Keratinocyte (primary cell): Measurements from ENCODE around the gene MYOD1. TPM values are rescaled to one million over a fixed set of nuclear protein-coding genes. Genes with fewer than 3 reads are reported as not detected.

Experiments used
- DNase-seq: peaks from one replicate; pipeline ENCODE4 v3.0.0-alpha.2; 2011; ENCODE audit warnings: low read depth, missing footprints, low spot score
- FAIRE-seq: peaks from 2 replicates; lab custom pipeline; 2011; peaks lifted over from hg19 to GRCh38; lab: Jason Lieb, UNC
- H2AFZ ChIP-seq: 2 replicates; pipeline ENCODE4 v1.6.0; 2012; ENCODE audit warnings: low read length, control low read depth, inconsistent platforms; ENCODE audit not compliant: control insufficient read depth
- H3K27ac ChIP-seq: 2 replicates; pipeline ENCODE4 v1.5.1; 2011; ENCODE audit warnings: low read length; ENCODE audit not compliant: control insufficient read depth, insufficient read depth
- H3K27me3 ChIP-seq: 3 replicates; pipeline ENCODE4 v1.6.0; 2011; ENCODE audit warnings: low read length; ENCODE audit not compliant: control insufficient read depth, insufficient read depth; ENCODE audit errors: extremely low read depth
- H3K36me3 ChIP-seq, 2 experiments: 2 replicates in 1 of 2; 3 replicates in 1 of 2; pipeline ENCODE4 v1.5.1; 2011; ENCODE audit warnings: low read length in 2 of 2, mild to moderate bottlenecking in 1 of 2; ENCODE audit not compliant: control insufficient read depth in 2 of 2, insufficient read depth in 2 of 2; ENCODE audit errors: extremely low read depth in 1 of 2
- H3K4me1 ChIP-seq: 3 replicates; pipeline ENCODE4 v1.5.1; 2011; ENCODE audit warnings: low read length; ENCODE audit not compliant: control insufficient read depth, insufficient read depth; ENCODE audit errors: extremely low read depth
- H3K4me2 ChIP-seq: 3 replicates; pipeline ENCODE4 v1.6.0; 2011; ENCODE audit warnings: low read depth, low read length; ENCODE audit not compliant: control insufficient read depth, insufficient read depth; ENCODE audit errors: extremely low read depth
- H3K4me3 ChIP-seq, 3 experiments: fragments of 200-600 bp in 1 of 3; sonication (generic) in 1 of 3; 2 replicates in 2 of 3; 3 replicates in 1 of 3; pipeline ENCODE4 v1.5.1; 2011 to 2016; ENCODE audit warnings: low read length in 3 of 3, mild to moderate bottlenecking in 3 of 3, control low read depth in 2 of 3, inconsistent platforms in 1 of 3, low read depth in 1 of 3, mixed read lengths in 1 of 3, mixed run types in 1 of 3, moderate library complexity in 1 of 3; ENCODE audit not compliant: control insufficient read depth in 2 of 3, insufficient read depth in 2 of 3; ENCODE audit errors: extremely low read depth in 1 of 3
- H3K79me2 ChIP-seq: 2 replicates; pipeline ENCODE4 v1.6.0; 2012; ENCODE audit warnings: low read length; ENCODE audit not compliant: control insufficient read depth, insufficient read depth
- H3K9ac ChIP-seq: 3 replicates; pipeline ENCODE4 v1.6.0; 2011; ENCODE audit warnings: low read length; ENCODE audit not compliant: control insufficient read depth, insufficient read depth; ENCODE audit errors: extremely low read depth
- H3K9me1 ChIP-seq: 3 replicates; pipeline ENCODE4 v1.6.0; 2011; ENCODE audit warnings: low read length; ENCODE audit not compliant: control insufficient read depth, insufficient read depth; ENCODE audit errors: extremely low read depth
- H3K9me3 ChIP-seq: 2 replicates; pipeline ENCODE4 v1.5.1; 2012; ENCODE audit warnings: low read depth, low read length; ENCODE audit not compliant: control insufficient read depth
- H4K20me1 ChIP-seq: 3 replicates; pipeline ENCODE4 v1.6.0; 2011; ENCODE audit warnings: low read length; ENCODE audit not compliant: control insufficient read depth, insufficient read depth; ENCODE audit errors: extremely low read depth
- EZH2 ChIP-seq: IDR thresholded peaks from one replicate; pipeline ENCODE4 v1.6.1; 2012; ENCODE audit warnings: inconsistent platforms, mild to moderate bottlenecking, low read length, moderate library complexity
- dilution Hi-C: fragments of 300-500 bp; cut with MboI; formaldehyde crosslinking; loops from one replicate; pipeline ENCODE4 v1.7.0; 2020; ENCODE audit warnings: low sequenced_read_pairs; ENCODE audit not compliant: extremely low pct_ligation_motif_present
- polyA plus RNA-seq, 5 experiments: library from polyadenylated mRNA; depleted of rRNA in 3 of 5; stranded (reverse) in 3 of 5; stranded (forward) in 1 of 5; unstranded in 1 of 5; fragments of >200 nt; gene quantifications; 1 replicate in 1 of 5; 2 replicates in 3 of 5; 3 replicates in 1 of 5; pipeline versions ENCODE4 v1.2.1 to v1.2.3, GENCODE V29; 2011 to 2012; ENCODE audit warnings: missing spikeins in 2 of 5, low read depth in 1 of 5, low replicate concordance in 1 of 5
- TF ChIP-seq, protein P1 (sequence below), 3 experiments: IDR thresholded peaks in 1 of 3; conservative IDR thresholded peaks in 1 of 3; optimal IDR thresholded peaks in 1 of 3; 2 replicates in 2 of 3; 3 replicates in 1 of 3; pipeline versions ENCODE3 to v1.5.1; 2011; ENCODE audit warnings: low read length in 3 of 3, mild to moderate bottlenecking in 3 of 3, moderate library complexity in 2 of 3, control low read depth in 1 of 3, inconsistent platforms in 1 of 3; ENCODE audit not compliant: insufficient read depth in 2 of 3; ENCODE audit errors: extremely low read depth in 1 of 3

Gene MYOD1
- polyA plus RNA-seq, 1 donor (not counting 4 experiments of a cell fraction or from before 2014, with no cell fraction given), result not detected

DNA sequence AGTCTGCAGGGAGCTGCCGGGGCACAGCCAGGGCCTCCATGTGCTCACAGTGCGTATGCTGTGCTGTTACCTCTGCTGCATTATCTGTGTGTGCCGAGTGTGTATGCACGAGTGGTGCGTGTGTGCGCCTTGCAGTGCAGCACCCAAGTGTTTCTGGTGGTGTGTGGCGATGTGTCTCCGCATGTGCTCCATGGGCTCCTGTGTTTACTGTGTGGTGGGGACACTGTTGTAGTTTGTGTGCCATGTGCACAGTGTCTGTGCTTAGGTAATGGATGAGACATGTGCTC, 46.6 kb downstream of the MYOD1 start:
- Histone ChIP-seq H3K27ac (no peak overlapping the region), H4K20me1 (no peaks in the 10 kb centered on the region), H3K79me2 (no peaks in the 10 kb centered on the region), H3K9me1 (no peaks in the 10 kb centered on the region), H3K27me3 (no peaks in the 10 kb centered on the region), H3K9ac (no peak overlapping the region), H3K36me3 (no peaks in the 10 kb centered on the region), H3K9me3 (no peaks in the 10 kb centered on the region), H3K4me2 (no peak overlapping the region), H3K4me1 (no peaks in the 10 kb centered on the region), H3K4me3 (no peak overlapping the region), H2AFZ (no peak overlapping the region)
- FAIRE-seq (no peak), DNase-seq (no peak)
- TF ChIP-seq, protein P1, sequence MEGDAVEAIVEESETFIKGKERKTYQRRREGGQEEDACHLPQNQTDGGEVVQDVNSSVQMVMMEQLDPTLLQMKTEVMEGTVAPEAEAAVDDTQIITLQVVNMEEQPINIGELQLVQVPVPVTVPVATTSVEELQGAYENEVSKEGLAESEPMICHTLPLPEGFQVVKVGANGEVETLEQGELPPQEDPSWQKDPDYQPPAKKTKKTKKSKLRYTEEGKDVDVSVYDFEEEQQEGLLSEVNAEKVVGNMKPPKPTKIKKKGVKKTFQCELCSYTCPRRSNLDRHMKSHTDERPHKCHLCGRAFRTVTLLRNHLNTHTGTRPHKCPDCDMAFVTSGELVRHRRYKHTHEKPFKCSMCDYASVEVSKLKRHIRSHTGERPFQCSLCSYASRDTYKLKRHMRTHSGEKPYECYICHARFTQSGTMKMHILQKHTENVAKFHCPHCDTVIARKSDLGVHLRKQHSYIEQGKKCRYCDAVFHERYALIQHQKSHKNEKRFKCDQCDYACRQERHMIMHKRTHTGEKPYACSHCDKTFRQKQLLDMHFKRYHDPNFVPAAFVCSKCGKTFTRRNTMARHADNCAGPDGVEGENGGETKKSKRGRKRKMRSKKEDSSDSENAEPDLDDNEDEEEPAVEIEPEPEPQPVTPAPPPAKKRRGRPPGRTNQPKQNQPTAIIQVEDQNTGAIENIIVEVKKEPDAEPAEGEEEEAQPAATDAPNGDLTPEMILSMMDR (optimal IDR thresholded peaks at IDR 0.05 in 1 of 3, IDR thresholded peaks at IDR 0.05 in 1 of 3, conservative IDR thresholded peaks at IDR 0.05 in 1 of 3; ENCODE audit: extremely low read depth in 1 of 3, insufficient read depth in 2 of 3, low read length in 3 of 3), result no peak
- TF ChIP-seq EZH2, result no peak
- dilution Hi-C loops, result no loop called here

DNA sequence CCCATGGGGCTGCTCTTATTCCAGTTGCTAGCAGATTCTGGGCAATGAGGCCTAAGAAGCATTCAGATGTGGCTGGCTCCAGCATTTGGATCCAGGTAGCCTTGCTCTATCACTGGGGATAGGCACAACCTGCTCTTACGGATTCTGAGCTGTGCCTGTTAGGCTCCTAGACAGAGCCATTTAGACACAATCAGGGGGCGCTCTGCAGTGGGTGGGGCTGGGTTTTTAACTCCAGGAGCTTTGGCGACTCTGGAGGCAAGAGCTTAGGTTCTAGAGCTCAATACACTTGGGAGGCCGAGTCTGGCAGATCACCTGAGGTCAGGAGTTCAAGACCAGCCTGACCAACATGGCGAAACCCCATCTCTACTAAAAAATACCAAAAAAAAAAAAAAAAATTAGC, 47.2 kb downstream of the MYOD1 start:
- FAIRE-seq, result no peak

More for the DNA sequence above, 47.2 kb downstream of the MYOD1 start:
- H2AFZ ChIP-seq, result no peak overlapping the region
- TF ChIP-seq, protein P1 (optimal IDR thresholded peaks at IDR 0.05 in 1 of 3, IDR thresholded peaks at IDR 0.05 in 1 of 3, conservative IDR thresholded peaks at IDR 0.05 in 1 of 3; ENCODE audit: extremely low read depth in 1 of 3, insufficient read depth in 2 of 3, low read length in 3 of 3), result peak in 1 of 3 experiments; percentile 24
- no peak for TF ChIP-seq EZH2
- H3K9ac ChIP-seq, result no peak overlapping the region
- no peak overlapping the region for H3K4me3 ChIP-seq
- DNase-seq, result no peak
- H3K27ac ChIP-seq, result no peak overlapping the region
- H3K4me1 ChIP-seq, result no peaks in the 10 kb centered on the region
- H3K79me2 ChIP-seq, result no peaks in the 10 kb centered on the region
- no peaks in the 10 kb centered on the region for H3K36me3 ChIP-seq
- H3K9me3 ChIP-seq, result no peaks in the 10 kb centered on the region
- dilution Hi-C loops, result no loop called here
- no peaks in the 10 kb centered on the region for H3K27me3 ChIP-seq
- no peak overlapping the region for H3K4me2 ChIP-seq
- no peaks in the 10 kb centered on the region for H3K9me1 ChIP-seq
- H4K20me1 ChIP-seq, result no peaks in the 10 kb centered on the region
